Mesodermal cell (in vitro differentiated cells): ENCODE data around the gene CDKN2B-AS1.

Experiments used
- H3K27ac ChIP-seq: 2 replicates; pipeline ENCODE4 v1.7.0; 2013; ENCODE audit warnings: mild to moderate bottlenecking, low read depth, low read length, moderate library complexity; ENCODE audit not compliant: severe bottlenecking
- H3K36me3 ChIP-seq: 2 replicates; pipeline ENCODE4 v1.7.1; 2013; ENCODE audit warnings: mild to moderate bottlenecking, low read length, moderate library complexity; ENCODE audit not compliant: control insufficient read depth, insufficient read depth
- H3K4me1 ChIP-seq: one replicate; pipeline ENCODE4 v1.7.1; 2013; ENCODE audit warnings: mild to moderate bottlenecking, low read length; ENCODE audit not compliant: insufficient read depth, control insufficient read depth, poor library complexity, severe bottlenecking
- H3K4me3 ChIP-seq: 2 replicates; pipeline ENCODE4 v1.7.0; 2013; ENCODE audit warnings: low read length, control low read depth, mild to moderate bottlenecking; ENCODE audit not compliant: insufficient read depth, poor library complexity, severe bottlenecking; ENCODE audit errors: extremely low read depth
- H3K9me3 ChIP-seq: 2 replicates; pipeline ENCODE4 v1.7.1; 2013; ENCODE audit warnings: mild to moderate bottlenecking, low read length, moderate library complexity; ENCODE audit not compliant: control insufficient read depth
- WGBS, 2 experiments: methylation state at CpG; one replicate each; pipeline ENCODE4 v1.1.5; 2013; ENCODE audit warnings: missing lambda C conversion rate in 2 of 2; ENCODE audit not compliant: insufficient coverage in 2 of 2; 5-methylcytosine and 5-hydroxymethylcytosine counted together

Gene CDKN2B-AS1

DNA sequence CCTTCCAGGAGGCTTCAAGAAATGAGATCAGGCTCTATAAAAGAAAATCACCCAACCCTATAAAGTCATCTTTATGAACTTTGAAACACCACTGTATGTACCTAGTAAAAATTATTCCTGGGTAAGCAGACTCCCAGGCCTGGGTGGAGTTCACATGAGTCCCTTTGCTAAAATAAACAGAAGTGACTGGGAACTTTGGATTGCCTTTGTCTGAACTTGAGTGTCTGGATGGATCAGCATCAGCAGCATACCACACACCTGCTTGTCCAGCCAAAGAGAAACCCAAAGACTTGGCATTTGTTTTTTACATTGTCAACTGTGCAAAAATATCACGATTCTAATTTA, 94.1 kb downstream of the CDKN2B-AS1 start:
- 88% methylated on average over 1 of the region's 1 CpG; no CpG with 5 or more reads in 1 of the 2 experiments for WGBS, 2 experiments
- H3K27ac ChIP-seq = no peak overlapping the region
- H3K36me3 ChIP-seq = no peaks in the 10 kb centered on the region
- no peak overlapping the region for H3K4me3 ChIP-seq
- peaks cover 7% of the 10 kb centered on the region for H3K4me1 ChIP-seq
- no peaks in the 10 kb centered on the region for H3K9me3 ChIP-seq

DNA sequence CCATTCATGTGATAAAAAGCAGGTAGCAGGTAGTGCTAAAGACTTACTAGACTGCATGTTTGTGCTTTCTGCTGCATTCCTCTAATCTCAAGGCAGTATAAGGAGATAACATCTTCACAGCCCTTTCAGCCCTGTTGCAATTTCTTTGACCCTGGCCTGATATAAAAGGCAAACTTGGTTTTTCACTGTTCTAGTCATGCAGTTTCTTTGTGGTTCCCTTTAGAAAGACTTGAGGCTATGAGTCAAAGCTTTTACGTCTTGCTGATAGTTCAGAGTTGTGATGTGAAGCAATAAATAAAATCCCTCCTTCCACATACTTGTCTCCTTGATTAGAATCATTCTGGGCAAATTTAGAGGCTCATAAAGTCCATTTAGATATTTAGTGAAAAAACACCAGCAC, 103.1 kb downstream of the CDKN2B-AS1 start:
- no peaks in the 10 kb centered on the region for H3K9me3 ChIP-seq

DNA sequence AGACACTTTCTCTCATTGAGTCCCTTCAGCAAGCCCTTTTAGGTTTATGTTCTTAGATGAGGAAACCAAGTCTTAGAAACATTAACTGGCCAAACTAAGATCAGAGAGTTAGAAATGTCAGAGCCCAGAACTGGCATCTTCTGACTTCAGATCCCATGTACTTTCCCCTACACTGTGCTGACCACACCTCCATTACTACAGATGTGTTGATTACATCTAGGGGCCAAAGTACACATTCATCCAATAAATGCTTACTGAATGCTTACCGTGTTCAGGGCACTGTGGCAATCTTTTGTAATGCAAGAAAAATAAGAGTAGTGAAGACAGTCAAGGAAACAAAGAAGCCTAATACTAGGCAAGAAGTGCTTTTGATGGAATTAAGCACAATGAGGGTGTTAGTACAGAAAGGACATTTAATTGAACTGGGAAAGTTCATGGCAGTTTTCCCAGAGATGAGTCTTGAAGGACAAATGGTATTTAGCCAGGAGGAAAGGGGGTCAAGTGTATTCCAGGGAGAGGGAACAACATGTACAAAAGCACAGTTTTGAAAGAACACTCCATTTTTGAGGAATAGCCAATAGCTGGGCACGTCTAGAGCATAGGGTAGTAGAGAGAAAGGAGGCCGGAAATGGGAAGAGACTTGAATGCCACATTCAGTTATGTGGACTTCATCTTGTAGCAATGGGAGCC, 104.2 kb downstream of the CDKN2B-AS1 start:
- WGBS, 2 experiments = 89 to 95% methylated on average over 2 to 3 of the region's 3 CpGs
- Histone ChIP-seq H3K9me3 (no peaks in the 10 kb centered on the region), H3K27ac (no peak overlapping the region), H3K36me3 (no peaks in the 10 kb centered on the region), H3K4me3 (no peak overlapping the region), H3K4me1 (peaks cover 28% of the 10 kb centered on the region)

More for the DNA sequence above, 103.1 kb downstream of the CDKN2B-AS1 start:
- Histone ChIP-seq H3K27ac (peak overlapping the region; percentile 16), H3K4me3 (no peak overlapping the region), H3K4me1 (peaks cover 21% of the 10 kb centered on the region), H3K36me3 (no peaks in the 10 kb centered on the region)
- no CpG with 5 or more reads among the region's 1 CpG for WGBS, 2 experiments

DNA sequence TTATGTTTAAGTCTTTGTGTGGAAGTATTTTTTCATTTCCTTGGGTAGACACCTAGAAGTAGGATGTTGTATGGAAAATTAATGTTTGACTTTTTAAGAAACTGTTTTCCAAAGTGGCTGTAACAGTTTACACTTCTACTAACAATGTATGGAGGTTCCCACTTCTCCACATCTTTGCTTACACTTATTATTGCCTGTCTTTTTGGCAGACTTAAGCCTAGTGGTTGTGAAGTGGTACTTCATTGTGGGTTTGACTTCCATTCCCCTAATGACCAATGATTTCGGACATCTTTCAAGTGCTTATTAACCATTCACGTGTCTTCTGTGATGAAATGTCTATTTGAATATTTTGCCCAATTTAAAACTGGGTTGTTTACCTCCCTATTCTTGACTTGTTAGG, 106.0 kb downstream of the CDKN2B-AS1 start:
- 80% methylated on average over 1 of the region's 2 CpGs; no CpG with 5 or more reads in 1 of the 2 experiments for WGBS, 2 experiments
- Histone ChIP-seq H3K4me1 (peaks cover 34% of the 10 kb centered on the region), H3K36me3 (no peaks in the 10 kb centered on the region), H3K4me3 (no peak overlapping the region), H3K9me3 (no peaks in the 10 kb centered on the region), H3K27ac (no peak overlapping the region)

DNA sequence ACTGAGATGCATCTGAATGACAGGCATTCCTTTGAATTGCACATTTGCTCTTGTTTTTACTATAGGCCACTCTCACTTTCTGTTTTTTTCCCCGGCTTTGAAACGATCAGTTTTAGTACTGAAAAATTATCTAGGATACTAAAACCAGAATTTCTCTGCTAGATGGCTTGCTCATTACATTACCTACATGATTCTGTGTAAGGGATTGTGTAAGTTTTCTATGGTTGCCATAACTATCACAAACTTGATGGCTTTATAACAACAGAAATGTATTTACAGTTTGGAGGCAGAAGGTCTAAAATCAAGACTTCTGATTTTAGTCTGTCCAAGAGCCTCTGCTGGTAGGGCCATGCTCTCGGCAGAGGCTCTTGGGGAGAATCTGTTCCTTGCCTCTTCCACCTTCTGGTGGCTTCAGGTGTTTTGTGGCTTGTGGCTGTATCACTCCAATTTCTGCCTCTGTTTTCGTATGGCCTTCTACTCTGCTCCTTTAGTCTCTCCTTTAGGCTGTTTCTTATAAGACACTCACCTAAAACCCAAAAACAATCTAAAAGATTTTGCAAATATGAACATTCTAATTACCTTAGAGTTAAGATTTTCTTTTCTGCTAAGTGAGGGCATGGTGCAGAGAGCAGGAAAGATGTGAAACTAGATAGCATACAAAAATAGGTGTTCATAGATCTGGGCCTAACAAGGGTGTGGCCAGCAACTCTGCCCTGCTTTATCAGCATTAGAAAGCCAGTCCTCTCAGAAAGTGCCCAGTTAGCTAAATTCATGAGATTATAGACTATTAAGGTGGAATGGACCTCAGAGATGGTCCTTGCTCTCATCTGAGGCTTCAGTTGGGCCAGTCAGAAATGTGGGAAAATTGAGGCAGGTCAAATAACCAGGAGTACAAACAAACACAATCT, 107.8 kb downstream of the CDKN2B-AS1 start:
- no peaks in the 10 kb centered on the region for H3K9me3 ChIP-seq
- no peaks in the 10 kb centered on the region for H3K36me3 ChIP-seq
- WGBS, 2 experiments = 83% methylated on average over 1 of the region's 4 CpGs
- H3K27ac ChIP-seq = peak overlapping the region; percentile 87
- no peak overlapping the region for H3K4me3 ChIP-seq
- H3K4me1 ChIP-seq = peaks cover 35% of the 10 kb centered on the region

DNA sequence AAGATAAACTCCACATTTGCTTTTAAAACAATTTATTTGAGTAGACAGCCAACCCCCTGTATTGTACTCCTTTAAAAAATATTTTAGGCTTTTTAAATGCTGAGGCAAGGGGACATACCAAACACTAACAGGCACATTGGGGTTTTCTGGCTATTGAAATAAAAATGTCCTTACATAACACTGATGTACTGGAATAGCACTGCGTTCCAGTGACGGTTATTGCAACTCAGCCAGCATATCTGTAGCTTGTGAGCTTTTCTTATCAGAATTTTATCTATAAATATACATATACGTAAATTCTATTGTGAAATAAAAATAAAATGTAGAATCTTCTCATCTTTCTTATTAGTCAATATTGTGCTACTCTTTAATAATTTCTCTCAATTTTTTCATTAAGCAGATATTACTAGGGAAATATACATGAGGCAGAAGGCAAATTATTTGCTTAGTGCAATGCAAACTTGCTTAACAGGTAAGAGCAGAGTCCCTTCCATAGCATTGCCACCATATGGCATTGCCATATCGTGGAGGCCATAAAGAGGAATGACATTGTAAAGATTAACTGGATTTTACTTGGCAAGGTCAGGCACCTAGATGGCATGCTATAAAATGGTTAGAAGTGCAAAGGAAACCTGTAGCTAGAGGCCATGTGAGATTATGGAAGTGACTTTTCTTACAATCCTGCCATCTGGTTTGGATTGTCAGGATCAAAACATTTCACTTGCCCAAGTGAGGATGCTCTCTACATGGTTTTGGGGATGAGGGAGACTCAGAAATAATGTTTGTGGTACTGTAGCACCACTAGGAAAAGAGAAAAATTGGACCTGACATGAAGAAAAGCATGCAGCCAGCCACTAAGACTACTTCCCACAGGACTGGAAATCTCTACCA, 109.3 kb downstream of the CDKN2B-AS1 start:
- H3K27ac ChIP-seq = peak overlapping the region; percentile 87
- peaks cover 33% of the 10 kb centered on the region for H3K4me1 ChIP-seq
- no peak overlapping the region for H3K4me3 ChIP-seq
- no peaks in the 10 kb centered on the region for H3K9me3 ChIP-seq
- 86 to 88% methylated on average over 1 of the region's 4 CpGs for WGBS, 2 experiments
- no peaks in the 10 kb centered on the region for H3K36me3 ChIP-seq

DNA sequence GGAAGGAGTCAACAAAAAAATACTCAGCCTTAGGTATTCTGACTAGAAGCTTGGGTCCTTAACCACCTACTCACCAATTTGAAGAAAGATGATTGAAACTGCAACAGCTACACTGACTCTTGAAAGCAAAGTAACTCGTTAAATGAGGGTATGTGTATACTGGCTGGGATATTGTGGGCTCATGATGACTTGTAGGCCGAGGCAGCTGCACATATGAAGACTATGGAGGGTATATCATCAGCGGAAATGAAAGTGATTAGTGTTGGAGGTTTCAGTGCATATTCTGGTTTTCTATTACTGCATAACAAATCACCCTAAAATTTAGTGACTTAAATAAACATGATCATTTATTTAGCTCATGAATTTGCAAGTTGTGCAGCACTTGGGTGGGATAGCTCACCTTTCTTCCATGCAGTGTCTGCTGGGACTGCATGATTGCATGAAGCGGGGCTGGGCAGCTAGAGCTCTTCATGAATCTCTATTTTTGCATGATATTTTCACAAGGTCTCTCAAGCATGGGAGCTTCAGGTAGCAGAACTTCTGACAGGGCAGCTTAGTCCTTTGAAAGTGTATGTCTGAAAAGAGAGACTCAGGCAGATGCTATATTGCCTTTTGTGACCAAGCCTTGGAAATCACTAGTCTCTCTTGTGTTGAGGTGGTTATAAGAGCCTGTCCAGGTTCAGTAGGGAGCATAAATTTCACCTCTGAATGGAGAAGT, 110.6 kb downstream of the CDKN2B-AS1 start:
- H3K4me1 ChIP-seq = peaks cover 33% of the 10 kb centered on the region
- H3K4me3 ChIP-seq = no peak overlapping the region
- H3K9me3 ChIP-seq = no peaks in the 10 kb centered on the region
- no peak overlapping the region for H3K27ac ChIP-seq
- WGBS, 2 experiments = 90 to 93% methylated on average over 2 to 3 of the region's 4 CpGs
- no peaks in the 10 kb centered on the region for H3K36me3 ChIP-seq

DNA sequence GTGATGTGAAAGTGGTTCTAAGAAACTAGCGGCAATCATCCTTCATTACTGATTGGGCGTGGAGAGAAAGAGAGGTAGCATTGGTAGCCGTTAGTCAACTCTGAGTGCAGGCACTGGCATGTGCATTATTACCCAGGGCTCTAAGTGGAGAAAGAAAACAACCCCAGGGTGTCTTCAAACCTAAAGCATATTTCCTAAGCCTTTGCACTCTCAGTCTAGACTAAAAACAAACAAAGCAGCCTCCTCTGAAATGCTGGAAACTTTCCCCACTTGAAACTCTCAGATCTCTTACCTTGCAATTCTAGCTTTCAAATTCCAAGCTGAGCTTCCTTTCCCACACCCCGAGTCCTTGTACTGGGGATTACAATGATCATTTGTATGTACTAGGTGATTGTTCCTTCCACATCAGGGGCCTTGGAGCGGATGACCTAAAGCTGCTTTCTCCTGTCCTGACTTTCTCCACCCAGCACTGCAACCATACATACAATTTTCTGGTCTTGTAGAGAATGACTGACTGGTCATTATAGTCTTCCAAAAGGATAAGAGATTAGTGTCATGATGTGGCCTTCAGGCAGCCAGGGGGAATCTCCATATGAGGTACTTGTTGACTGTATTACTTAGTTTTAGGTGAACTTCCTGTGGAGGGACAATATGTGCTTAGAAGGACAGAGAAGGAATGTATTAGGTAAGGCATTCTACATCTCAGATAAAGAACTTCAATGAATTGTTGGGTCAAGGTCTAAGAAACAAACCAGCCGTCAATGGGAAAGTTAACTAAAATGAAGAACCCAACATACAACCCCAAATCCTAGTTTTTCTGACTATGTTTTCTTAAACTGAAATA, 112.8 kb downstream of the CDKN2B-AS1 start:
- WGBS, 2 experiments = 86 to 91% methylated on average over 1 to 3 of the region's 6 CpGs

DNA sequence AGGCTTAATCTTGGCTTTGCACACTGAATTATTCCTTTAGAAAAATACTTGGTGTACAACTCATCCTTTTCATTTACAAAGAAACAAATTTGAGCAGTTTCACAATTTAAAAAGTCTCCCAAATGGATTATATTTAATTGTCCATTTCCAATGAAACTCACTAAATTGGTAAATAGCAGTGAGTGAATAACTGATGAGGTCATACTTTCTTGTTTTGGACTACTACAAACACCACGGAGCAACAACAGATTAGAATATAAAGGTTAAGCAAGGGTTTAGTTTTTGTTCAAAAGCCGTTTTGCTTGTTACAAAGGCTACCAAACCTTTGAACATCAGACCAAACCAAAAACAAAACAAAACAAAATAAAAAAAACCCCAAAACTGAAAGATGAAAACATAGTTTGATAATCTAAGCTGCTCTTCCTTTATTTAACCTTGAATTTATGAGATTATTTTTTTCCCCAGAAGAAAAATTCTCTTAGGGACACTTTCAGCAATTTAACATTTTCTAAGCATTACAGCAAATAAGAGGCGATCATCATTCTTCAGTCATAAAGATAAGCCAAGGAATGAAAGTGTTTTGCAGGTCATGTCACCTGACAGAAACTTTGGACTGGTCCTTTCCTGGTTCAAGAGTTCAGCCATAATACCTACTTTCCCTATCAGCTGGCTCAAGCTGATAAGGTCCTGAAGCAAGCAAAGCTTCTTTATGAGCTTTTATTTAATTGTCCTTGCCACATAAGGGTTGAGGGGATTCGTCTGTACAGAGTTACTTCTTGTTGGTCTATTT, 114.2 kb downstream of the CDKN2B-AS1 start:
- no peak overlapping the region for H3K4me3 ChIP-seq
- 71 to 100% methylated on average over 1 of the region's 4 CpGs for WGBS, 2 experiments

More for the DNA sequence above, 112.8 kb downstream of the CDKN2B-AS1 start:
- H3K4me3 ChIP-seq = no peak overlapping the region
- no peaks in the 10 kb centered on the region for H3K9me3 ChIP-seq
- peak overlapping the region; percentile 39 for H3K27ac ChIP-seq
- no peaks in the 10 kb centered on the region for H3K36me3 ChIP-seq
- H3K4me1 ChIP-seq = peaks cover 34% of the 10 kb centered on the region

More for the DNA sequence above, 114.2 kb downstream of the CDKN2B-AS1 start:
- Histone ChIP-seq H3K36me3 (no peaks in the 10 kb centered on the region), H3K27ac (no peak overlapping the region), H3K9me3 (no peaks in the 10 kb centered on the region), H3K4me1 (peaks cover 34% of the 10 kb centered on the region)
